ENCODE results near the gene CREB3L2.

- TF ChIP-seq STAT6 (CRISPR knock-in tag; conservative IDR thresholded peaks at IDR 0.05; ENCODE audit: low read depth) (no peak), ESRRA (CRISPR knock-in tag; IDR thresholded peaks at IDR 0.05; ENCODE audit: borderline replicate concordance) (no peak), NR1H2 (CRISPR knock-in tag; IDR thresholded peaks at IDR 0.05) (no peak)
Measured at GRCh38 chr7:137931823-137932222, 70.1 kb downstream of the CREB3L2 start.
